GM08714 (cell line): Measurements from ENCODE around the gene CCDC57.

ENCODE experiments used
- H3K4me3 ChIP-seq: fragments of 200-500 bp; sonication (Bioruptor generic); 2 replicates; pipeline ENCODE4 v1.5.1; 2014; ENCODE audit warnings: mild to moderate bottlenecking, low read length, inconsistent platforms
- ZNF274 ChIP-seq: IDR thresholded peaks from 2 replicates; pipeline ENCODE4 v1.6.1; 2012; ENCODE audit warnings: mild to moderate bottlenecking, low read depth, low read length

The CCDC57 gene

GRCh38 chr17:82112181-82112913 lies 100.3 kb downstream of the CCDC57 start:
- no peak for TF ChIP-seq ZNF274
- no peak overlapping the region for H3K4me3 ChIP-seq

DNA sequence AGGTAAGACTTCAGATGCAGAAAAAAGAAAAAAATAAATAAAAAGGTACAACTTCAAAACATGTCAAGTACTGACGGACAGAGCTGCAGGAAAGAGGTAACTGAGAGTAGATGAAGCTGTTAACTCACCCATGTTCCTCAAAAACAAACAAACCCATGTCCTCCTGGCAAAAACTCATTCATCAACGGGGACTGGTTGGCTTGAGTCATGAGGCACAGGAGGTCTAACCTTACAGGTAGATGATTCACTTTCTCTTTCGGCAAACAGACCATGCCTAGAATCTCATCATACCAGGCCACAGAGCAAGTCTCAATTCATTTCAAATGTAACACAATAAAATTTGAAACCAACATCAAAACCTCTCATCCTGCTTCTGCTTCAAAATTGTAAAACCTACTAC lies 102.3 kb downstream of the CCDC57 start:
- TF ChIP-seq ZNF274 = no peak

GRCh38 chr17:82108961-82109475 lies 103.6 kb downstream of the CCDC57 start:
- TF ChIP-seq ZNF274 = no peak
- H3K4me3 ChIP-seq = no peak overlapping the region

More for the DNA sequence above, 102.3 kb downstream of the CCDC57 start:
- no peak overlapping the region for H3K4me3 ChIP-seq

GRCh38 chr17:82108496-82108945 lies 104.1 kb downstream of the CCDC57 start:
- no peak for TF ChIP-seq ZNF274

DNA sequence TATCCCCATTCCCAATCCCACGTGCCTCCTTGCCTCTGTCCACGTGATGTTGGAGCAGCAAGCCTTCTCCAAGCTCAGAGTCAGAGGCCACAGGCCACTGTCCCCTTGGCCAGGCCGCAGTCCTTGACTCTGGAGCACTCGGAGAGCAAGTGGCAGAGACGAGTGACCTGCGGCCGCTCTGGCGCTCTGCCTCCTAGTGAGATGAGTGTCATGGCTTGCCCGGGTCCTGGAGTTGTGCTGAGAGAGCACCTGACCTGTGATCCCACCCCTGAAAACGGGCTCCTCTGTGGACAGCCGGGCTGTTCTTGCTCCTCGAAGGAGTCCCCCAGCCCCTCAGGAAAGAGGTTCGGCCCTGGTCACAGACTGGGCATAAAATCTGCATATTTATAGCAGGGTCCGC lies 104.6 kb downstream of the CCDC57 start:
- no peak for TF ChIP-seq ZNF274
- no peak overlapping the region for H3K4me3 ChIP-seq

More at GRCh38 chr17:82108496-82108945, 104.1 kb downstream of the CCDC57 start:
- H3K4me3 ChIP-seq = no peak overlapping the region

DNA sequence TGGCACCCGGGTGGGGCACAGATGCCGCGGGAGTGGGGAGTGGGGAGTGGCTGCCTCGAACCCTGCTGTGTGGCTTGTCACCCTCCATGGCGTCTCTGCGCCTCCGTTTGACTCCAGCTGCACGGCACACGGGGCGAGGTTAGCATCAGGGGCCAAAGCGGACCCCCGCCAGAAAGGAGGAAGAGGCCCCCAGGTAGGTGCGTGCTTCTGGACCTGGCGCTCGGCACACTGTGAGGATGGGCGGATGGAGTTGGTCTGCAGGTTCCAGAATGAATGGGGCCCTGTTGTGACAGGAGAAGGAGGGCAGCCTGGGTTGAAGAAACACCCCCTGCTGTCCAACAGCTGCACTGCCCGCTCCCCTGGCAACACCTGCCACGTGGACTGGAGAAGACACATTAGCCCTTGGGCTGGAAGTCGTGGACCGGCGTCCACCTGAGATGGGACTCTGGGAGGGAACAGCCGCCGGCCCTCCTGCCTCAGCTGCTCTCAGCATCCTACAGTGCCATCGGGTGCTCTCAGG lies 105.2 kb downstream of the CCDC57 start:
- H3K4me3 ChIP-seq = no peak overlapping the region
- TF ChIP-seq ZNF274 = no peak

- no peak for TF ChIP-seq ZNF274
- peak overlapping the region; percentile 53; the same call in 1 of the 2 replicates for H3K4me3 ChIP-seq
Observed at GRCh38 chr17:82106688-82107305, 105.8 kb downstream of the CCDC57 start.

DNA sequence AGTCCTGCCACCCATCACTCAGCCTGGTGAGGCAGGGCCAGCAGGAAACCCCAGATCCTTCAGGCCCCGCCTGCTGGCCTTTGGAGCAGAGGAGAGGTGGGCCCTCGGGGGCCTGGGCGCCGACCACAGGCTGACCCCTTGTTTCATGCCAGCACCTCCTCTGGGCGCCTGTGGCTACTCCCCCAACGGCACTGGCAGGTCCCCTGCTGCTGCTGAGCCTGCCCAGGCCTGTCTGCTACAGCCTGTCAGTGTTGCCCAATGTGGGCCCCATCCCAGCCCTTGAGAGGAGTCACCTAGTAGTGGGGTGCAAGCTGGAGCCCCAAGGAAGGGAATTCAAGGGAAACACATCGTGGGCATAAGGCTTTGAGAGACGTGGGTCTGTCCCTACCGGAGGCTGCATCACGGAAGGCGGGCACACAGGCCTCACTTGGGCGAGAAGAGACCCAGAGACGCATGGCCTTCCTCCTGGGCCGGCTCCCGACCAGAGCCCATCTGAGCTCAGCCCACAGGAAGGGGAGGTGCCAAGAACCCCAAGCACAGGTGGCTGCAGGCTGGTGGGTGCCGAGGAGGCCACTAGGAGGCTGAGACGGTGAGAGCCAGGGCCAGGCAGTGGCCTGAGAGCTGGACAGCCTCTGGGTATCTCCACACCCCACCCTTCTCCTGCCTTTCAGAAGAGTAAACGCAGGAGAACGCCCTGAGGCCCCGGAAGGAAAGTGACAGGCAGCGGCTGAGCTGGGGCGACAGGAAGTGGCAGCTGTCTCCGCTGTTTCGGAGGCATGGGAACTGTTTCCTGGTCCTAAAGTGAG lies 106.6 kb downstream of the CCDC57 start:
- H3K4me3 ChIP-seq = peak overlapping the region; percentile 53; the same call in 1 of the 2 replicates
- TF ChIP-seq ZNF274 = no peak

DNA sequence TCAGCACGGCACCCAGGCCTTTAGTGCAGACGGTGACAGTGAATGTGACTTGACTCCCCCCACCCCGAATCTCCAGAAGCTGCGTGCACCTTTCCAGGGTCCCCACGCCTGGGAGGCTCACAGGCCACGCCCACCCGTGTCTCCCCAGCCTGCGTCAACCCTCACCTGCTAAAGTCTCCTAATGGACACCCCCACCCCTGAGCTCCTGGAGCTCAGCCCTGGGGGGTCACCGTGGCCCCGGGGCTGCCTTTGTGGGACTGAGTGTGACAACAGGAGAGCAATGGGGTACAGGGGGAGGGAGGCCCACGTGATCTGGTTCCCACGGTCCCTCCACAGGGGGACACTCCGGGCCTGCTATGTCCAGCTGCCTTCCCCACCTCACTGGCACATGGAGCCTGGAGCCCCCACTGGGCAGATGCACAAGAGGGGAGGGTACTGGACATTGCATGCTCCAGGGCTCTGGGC lies 107.2 kb downstream of the CCDC57 start:
- peak overlapping the region; percentile 53; the same call in 1 of the 2 replicates for H3K4me3 ChIP-seq
- no peak for TF ChIP-seq ZNF274

- no peak overlapping the region; the same call in 1 of the 2 replicates for H3K4me3 ChIP-seq
- TF ChIP-seq ZNF274 = no peak
Observed at GRCh38 chr17:82104797-82105416, 107.7 kb downstream of the CCDC57 start.

DNA sequence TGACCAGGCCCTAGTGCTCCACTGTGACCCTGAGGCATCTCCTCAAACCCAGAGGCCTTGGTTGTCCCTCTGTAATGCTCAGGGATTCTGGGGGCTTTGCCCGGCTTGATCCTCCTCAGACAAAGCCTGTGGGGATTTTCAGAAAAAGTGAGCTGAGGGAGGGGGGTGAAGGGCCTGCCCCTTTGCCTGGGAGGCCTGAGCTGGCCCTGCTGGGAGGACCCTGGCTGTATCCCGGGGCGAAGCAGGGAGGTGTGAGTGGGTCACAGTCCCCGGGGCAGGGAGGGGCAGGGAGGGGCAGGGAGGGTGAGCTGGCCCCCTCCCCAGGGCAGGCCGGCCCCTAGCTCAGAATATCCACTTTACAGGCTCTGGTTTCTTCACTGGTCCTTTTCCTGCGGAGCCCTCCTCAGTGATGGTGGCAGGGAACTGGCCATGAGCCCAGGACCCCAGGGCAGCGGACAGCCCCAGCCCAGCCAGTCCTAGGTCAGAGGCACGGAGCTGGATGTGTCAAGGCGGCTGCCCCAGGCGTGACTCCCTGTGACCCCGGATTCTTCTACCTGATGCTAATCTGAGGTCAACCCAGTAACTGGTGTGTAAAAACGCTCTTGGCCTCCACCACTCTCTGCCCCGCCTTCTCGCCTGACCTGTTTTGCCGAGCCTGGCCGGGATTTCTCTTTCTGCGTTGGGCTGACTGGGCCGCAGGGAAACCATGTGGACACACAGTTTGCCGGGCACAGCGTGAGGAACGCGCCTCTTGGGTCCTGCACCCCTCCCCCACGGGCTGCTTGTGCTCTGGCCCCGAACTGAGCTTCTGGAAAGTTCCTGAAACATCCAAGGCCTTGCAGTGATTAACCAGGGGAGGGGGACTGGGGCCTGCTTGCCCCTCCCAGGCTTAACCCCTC lies 108.8 kb downstream of the CCDC57 start:
- H3K4me3 ChIP-seq = no peak overlapping the region
- TF ChIP-seq ZNF274 = no peak
